ENCODE measurements around the gene CMKLR1. TPM values are rescaled to one million over a fixed set of nuclear protein-coding genes. Genes with fewer than 3 reads are reported as not detected.
A peak's percentile ranks its signal among the peaks of the same experiment; 100 is the strongest.

The CMKLR1 gene
- total and polyA plus RNA-seq, 9 of the 15 experiments (the other 6 are each of a cell fraction or from before 2014, with no cell fraction given): 0.11 to 1.4 (median 0.20) TPM

- TF ChIP-seq BRF2 (IDR thresholded peaks at IDR 0.05; ENCODE audit: borderline replicate concordance, insufficient read depth, insufficient read length) (no peak), ZNF197 (CRISPR knock-in tag; IDR thresholded peaks at IDR 0.05; ENCODE audit: low read depth) (no peak), ZNF41 (CRISPR knock-in tag; conservative IDR thresholded peaks at IDR 0.05) (no peak), ZNF431 (CRISPR knock-in tag; IDR thresholded peaks at IDR 0.05) (no peak)
Measured at GRCh38 chr12:108302016-108302402, 37.1 kb downstream of the CMKLR1 start (continued).

- DNase-seq (ENCODE audit: extremely low read depth in 1 of 4, low spot score in 3 of 4) (no peak), ATAC-seq (no peak), FAIRE-seq (no peak)
- Histone ChIP-seq H3K4me3 (no peak overlapping the region), H3K27ac (ENCODE audit: extremely low read depth, low read depth, low read length) (no peak overlapping the region), H3K9me3 (replicated peaks; ENCODE audit: control insufficient read depth, insufficient read depth, low read depth, low read length) (no peaks in the 10 kb centered on the region), H3K36me3 (ENCODE audit: control insufficient read depth, insufficient read depth, low read length) (no peaks in the 10 kb centered on the region), H3K27me3 (ENCODE audit: control insufficient read depth in 2 of 2, insufficient read depth in 2 of 2, low read length in 2 of 2) (peaks cover 28 to 43% of the 10 kb centered on the region in 2 experiments), H2AFZ (ENCODE audit: low read depth, low read length) (no peak overlapping the region), H3K9ac (ENCODE audit: insufficient read depth in 1 of 2, low read depth in 2 of 2, low read length in 2 of 2) (no peak overlapping the region), H3K4me1 (replicated peaks in 1 of 2; ENCODE audit: control insufficient read depth in 2 of 2, insufficient read depth in 2 of 2, low read length in 2 of 2) (peaks cover 0 to 12% of the 10 kb centered on the region in 2 experiments; a peak in 2 of 5 replicates), H3K79me2 (ENCODE audit: control insufficient read depth, insufficient read depth, low read length) (no peaks in the 10 kb centered on the region), H4K20me1 (replicated peaks; ENCODE audit: control insufficient read depth, insufficient read depth, low read length) (peaks cover 5% of the 10 kb centered on the region; the same call in 1 of the 2 replicates), H3K4me2 (ENCODE audit: insufficient read depth, low read length) (no peak overlapping the region), H3K9me1 (ENCODE audit: control insufficient read depth, insufficient read depth, low read length) (no peaks in the 10 kb centered on the region)
- in situ Hi-C loops (cut with MboI): no loop called here
- POLR2A ChIA-PET: no interaction called here
- 13% methylated on average over 6 of the region's 6 CpGs for WGBS (ENCODE audit: insufficient coverage, low coverage, missing lambda C conversion rate)
- CTCF ChIA-PET (ENCODE audit: low intra/inter-chr PET ratio): no interaction called here
- no TSS peak for BruUV-seq (replicated peaks)
- intact Hi-C loops (cut with micrococcal nuclease): loop anchor here (5.0 kb wide), 1 partner anchor 156 kb away; no protein-coding TSS in a partner anchor
- TF ChIP-seq ZKSCAN1 (IDR thresholded peaks at IDR 0.05; ENCODE audit: low read depth, low read length): peak; percentile 95
- peak; percentile 82 for TF ChIP-seq RBM25 (IDR thresholded peaks at IDR 0.05; ENCODE audit: low read depth, low read length, severe bottlenecking)
- TF ChIP-seq NCOA1 (IDR thresholded peaks at IDR 0.05; ENCODE audit: low read depth): no peak
- no peak for TF ChIP-seq ZNF311 (CRISPR knock-in tag; IDR thresholded peaks at IDR 0.05)
- no peak for TF ChIP-seq ZNF778 (CRISPR knock-in tag; IDR thresholded peaks at IDR 0.05)
- TF ChIP-seq ZNF717 (CRISPR knock-in tag; IDR thresholded peaks at IDR 0.05): no peak
- TF ChIP-seq KLF13 (tag; IDR thresholded peaks at IDR 0.05; ENCODE audit: borderline replicate concordance, low read depth): no peak
- TF ChIP-seq RBM22 (IDR thresholded peaks at IDR 0.05; ENCODE audit: low read depth, low read length, poor library complexity, severe bottlenecking): no peak
- TF ChIP-seq ZEB2 (IDR thresholded peaks at IDR 0.05): no peak
- TF ChIP-seq YBX1 (IDR thresholded peaks at IDR 0.05): no peak
- no peak for TF ChIP-seq HDAC6 (IDR thresholded peaks at IDR 0.05; ENCODE audit: low read depth, low read length)
- TF ChIP-seq U2AF2 (optimal IDR thresholded peaks at IDR 0.05; ENCODE audit: low read depth, low read length): no peak
- no peak for TF ChIP-seq MCM7 (IDR thresholded peaks at IDR 0.05)
Measured at GRCh38 chr12:108301346-108301745, 37.8 kb downstream of the CMKLR1 start.

Data from K562 (cell line).